HepG2 (cell line): ENCODE data around the gene WDR37. TPM values are rescaled to one million over a fixed set of nuclear protein-coding genes. Genes with fewer than 3 reads are reported as not detected.

Source experiments
- ATAC-seq: fragments of 200-7000 bp; cut with Tn5 transposase; 3 replicates; pipeline ENCODE4 v1.9.1; 2020; ENCODE audit warnings: mild to moderate bottlenecking, moderate library complexity
- BruUV-seq: library from RNA; stranded (reverse); fragments of 400-500 nt; replicated peaks from 2 replicates; lab custom pipeline; 2021; lab: Mats Ljungman, UMichigan
- CTCF ChIA-PET: fragments of 300-600 bp; formaldehyde crosslinking; extraction: SDS; loops from one replicate; lab custom pipeline; 2021; ENCODE audit warnings: low total read pairs, inconsistent platforms, low intra/inter-chr PET ratio; lab: Yijun Ruan, JAX
- POLR2A ChIA-PET: fragments of 350-600 bp; sonication (Branson Sonifier 250); formaldehyde crosslinking; loops from one replicate; lab custom pipeline; 2020; ENCODE audit warnings: antibody characterized with exemption, inconsistent platforms; lab: Yijun Ruan, JAX
- DNase-seq: peaks from one replicate; pipeline ENCODE4 v3.0.0-alpha.2; 2015; ENCODE audit warnings: low spot score
- FAIRE-seq: peaks from 3 replicates; lab custom pipeline; 2011; peaks lifted over from hg19 to GRCh38; lab: Jason Lieb, UNC
- H2AFZ ChIP-seq: one replicate; pipeline ENCODE4 v1.6.1; 2011; ENCODE audit warnings: low read length, inconsistent platforms
- H3K27ac ChIP-seq: fragments of 300-600 bp; 3 replicates; pipeline ENCODE4 v1.8.0; 2011; ENCODE audit warnings: mixed run types, mild to moderate bottlenecking, mixed read lengths, low read length, inconsistent platforms; ENCODE audit not compliant: insufficient read depth; ENCODE audit errors: extremely low read length
- H3K27me3 ChIP-seq, 2 experiments: fragments of 200-600 bp in 1 of 2; 2 replicates in 1 of 2; 3 replicates in 1 of 2; pipeline versions ENCODE4 v1.6.0 to v1.8.0; 2011; ENCODE audit warnings: low read length in 2 of 2, mild to moderate bottlenecking in 2 of 2, moderate library complexity in 2 of 2, inconsistent platforms in 1 of 2; ENCODE audit not compliant: insufficient read depth in 2 of 2, control insufficient read depth in 1 of 2
- H3K36me3 ChIP-seq, 2 experiments: fragments of 200-600 bp in 1 of 2; replicated peaks in 1 of 2; 2 replicates in 1 of 2; 3 replicates in 1 of 2; pipeline versions ENCODE4 v1.5.1 to v1.8.0; 2011; ENCODE audit warnings: low read length in 2 of 2, inconsistent platforms in 1 of 2; ENCODE audit not compliant: insufficient read depth in 2 of 2, control insufficient read depth in 1 of 2
- H3K4me1 ChIP-seq: 2 replicates; pipeline ENCODE4 v1.5.1; 2012; ENCODE audit warnings: low read length, inconsistent platforms; ENCODE audit not compliant: insufficient read depth
- H3K4me2 ChIP-seq: 2 replicates; pipeline ENCODE4 v1.6.0; 2011; ENCODE audit warnings: low read depth, low read length, inconsistent platforms
- H3K4me3 ChIP-seq, 3 experiments: fragments of 200-600 bp in 1 of 3; sonication (generic), shearing (Covaris generic) in 1 of 3; replicated peaks in 1 of 3; 2 replicates each; pipeline ENCODE4 v1.5.1; 2011 to 2016; ENCODE audit warnings: low read length in 3 of 3, inconsistent platforms in 2 of 3, low read depth in 2 of 3, mild to moderate bottlenecking in 2 of 3, control low read depth in 1 of 3, mixed read lengths in 1 of 3; ENCODE audit not compliant: insufficient read depth in 1 of 3
- H3K79me2 ChIP-seq: one replicate; pipeline ENCODE4 v1.6.1; 2011; ENCODE audit warnings: low read length, inconsistent platforms; ENCODE audit not compliant: insufficient read depth
- H3K9ac ChIP-seq: 2 replicates; pipeline ENCODE4 v1.6.0; 2011; ENCODE audit warnings: mild to moderate bottlenecking, low read depth, low read length, inconsistent platforms; ENCODE audit not compliant: insufficient read depth
- H3K9me3 ChIP-seq: 2 replicates; pipeline ENCODE4 v1.5.1; 2012; ENCODE audit warnings: mild to moderate bottlenecking, low read length
- H4K20me1 ChIP-seq: 2 replicates; pipeline ENCODE4 v1.6.0; 2011; ENCODE audit warnings: inconsistent platforms, mild to moderate bottlenecking, low read length, moderate library complexity; ENCODE audit not compliant: insufficient read depth
- ATAD3A ChIP-seq: sonication (generic); formaldehyde crosslinking; IDR thresholded peaks from 2 replicates; pipeline ENCODE4 v1.4.0; 2020; ENCODE audit warnings: missing genetic modification reagents
- FIP1L1 ChIP-seq: fragments of 200-400 bp; formaldehyde crosslinking; IDR thresholded peaks from 2 replicates; pipeline ENCODE4 v1.6.1; 2018; ENCODE audit warnings: low read depth, mild to moderate bottlenecking, low read length, moderate library complexity, borderline replicate concordance; ENCODE audit not compliant: insufficient read depth
- GATAD2A ChIP-seq: IDR thresholded peaks from 2 replicates; pipeline ENCODE4 v1.6.1; 2016
- RFX3 ChIP-seq: IDR thresholded peaks from 2 replicates; pipeline ENCODE4 v1.6.1; 2016; ENCODE audit warnings: missing biosample characterization, missing genetic modification reagents
- SNAPC5 ChIP-seq: sonication (generic); formaldehyde crosslinking; IDR thresholded peaks from 2 replicates; pipeline ENCODE4 v1.8.1; 2023; ENCODE audit warnings: mild to moderate bottlenecking, missing genetic modification reagents, borderline replicate concordance
- TEF ChIP-seq: sonication (generic); formaldehyde crosslinking; IDR thresholded peaks from 2 replicates; pipeline ENCODE4 v1.5.0; 2020; ENCODE audit warnings: missing genetic modification reagents
- ZBTB8A ChIP-seq: sonication (generic); formaldehyde crosslinking; IDR thresholded peaks from 2 replicates; pipeline ENCODE4 v1.4.0; 2020; ENCODE audit warnings: mild to moderate bottlenecking, low read depth, missing genetic modification reagents, borderline replicate concordance
- WGBS: methylation state at CpG from one replicate; pipeline ENCODE4 v1.1.6; 2017; ENCODE audit warnings: low lambda C conversion rate; 5-methylcytosine and 5-hydroxymethylcytosine counted together
- in situ Hi-C: cut with HindIII; loops from 2 replicates; pipeline ENCODE4 v1.10.0; 2017; ENCODE audit warnings: low pct_unique_long_range_greater_than_20kb; ENCODE audit not compliant: extremely low pct_ligation_motif_present
- intact Hi-C: fragments of 100-400 bp; cut with micrococcal nuclease; formaldehyde crosslinking; loops from one replicate; pipeline ENCODE4 v1.10.0; 2022; ENCODE audit not compliant: unreplicated experiment
- polyA plus RNA-seq, 8 experiments: library from polyadenylated mRNA; depleted of rRNA in 3 of 8; stranded (reverse) in 7 of 8; unstranded in 1 of 8; fragments of >200 nt; fragmentation: Illumina TruSeq in 4 of 8; extraction: Trizol in 4 of 8; gene quantifications; 2 replicates each; pipeline versions ENCODE4 v1.2.1 to v1.2.3, GENCODE V29; 2011 to 2016; ENCODE audit warnings: low read depth in 4 of 8, missing spikeins in 1 of 8, mixed read lengths in 1 of 8; ENCODE audit not compliant: insufficient read depth in 1 of 8
- total RNA-seq, 5 experiments: library from RNA; depleted of rRNA; stranded (reverse); fragments of >200 nt; fragmentation: Illumina TruSeq; extraction: Trizol; gene quantifications; 2 replicates each; pipeline ENCODE4 v1.2.3, GENCODE V29; 2016; ENCODE audit warnings: low read depth in 1 of 5
- TF ChIP-seq, protein P1 (sequence below), 2 experiments: sonication (generic) in 1 of 2; formaldehyde crosslinking in 1 of 2; IDR thresholded peaks; 2 replicates each; pipeline versions ENCODE4 v1.4.0 to v1.6.1; 2016 to 2020; ENCODE audit warnings: borderline replicate concordance in 1 of 2, low read depth in 1 of 2, mild to moderate bottlenecking in 1 of 2, missing genetic modification reagents in 1 of 2
- TF ChIP-seq, protein P2 (sequence below): sonication (generic); formaldehyde crosslinking; IDR thresholded peaks from 2 replicates; pipeline ENCODE4 v1.9.0; 2021; ENCODE audit warnings: missing genetic modification reagents, mild to moderate bottlenecking, borderline replicate concordance
- TF ChIP-seq, protein P3 (sequence below): IDR thresholded peaks from 2 replicates; pipeline ENCODE4 v1.6.1; 2016; ENCODE audit warnings: missing biosample characterization, missing genetic modification reagents, low read depth
- TF ChIP-seq, protein P4 (sequence below): sonication (generic); formaldehyde crosslinking; IDR thresholded peaks from 2 replicates; pipeline ENCODE4 v1.5.1; 2020; ENCODE audit warnings: mild to moderate bottlenecking, missing genetic modification reagents

WDR37 gene
- total and polyA plus RNA-seq, 2 of the 13 experiments (the other 11 are each of a cell fraction or from before 2014, with no cell fraction given) = 5.9 to 7.5 TPM

DNA sequence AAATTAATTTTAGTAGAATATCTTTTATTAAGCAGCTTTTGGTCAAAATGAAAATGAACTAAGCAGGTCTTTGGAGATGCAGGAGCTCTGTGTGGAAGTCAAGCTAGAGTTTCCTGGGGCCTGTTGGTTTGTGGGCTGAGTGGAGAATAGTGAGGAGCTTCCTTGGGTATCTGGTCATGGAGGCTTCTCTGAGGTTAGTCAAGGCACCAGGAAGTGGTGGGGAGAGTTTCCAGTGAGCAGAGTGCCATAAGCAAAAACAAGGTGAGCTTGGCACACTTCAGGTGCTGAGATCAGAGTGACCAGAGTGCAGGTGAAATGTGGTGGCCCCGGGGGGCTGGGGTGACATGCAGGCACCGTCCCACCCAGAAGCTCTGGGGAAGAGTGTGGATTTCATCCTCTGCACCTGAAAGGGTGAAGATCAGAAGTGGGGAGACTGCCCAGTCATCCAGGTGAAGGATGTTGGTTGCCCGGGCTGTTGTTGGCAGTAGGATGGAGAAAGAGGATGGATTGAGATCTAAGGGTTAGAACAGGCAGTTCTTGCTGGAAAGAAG, 77.4 kb downstream of the WDR37 start:
- intact Hi-C loops (no loop called here), in situ Hi-C loops (no loop called here)
- FAIRE-seq (no peak), ATAC-seq (no peak), DNase-seq (no peak)
- no peaks in the 10 kb centered on the region for H3K79me2 ChIP-seq
- H3K4me3 ChIP-seq = no peak overlapping the region
- peaks cover 11 to 29% of the 10 kb centered on the region in 2 experiments; a peak in 4 of 5 replicates for H3K36me3 ChIP-seq
- no TSS peak for BruUV-seq
- no peak overlapping the region for H3K4me2 ChIP-seq
- no peaks in the 10 kb centered on the region for H4K20me1 ChIP-seq
- no peak overlapping the region for H3K9ac ChIP-seq
- H3K9me3 ChIP-seq = 0 out of 2 replicates have a peak, but pooled peaks cover 3% of the 10 kb centered on the region
- no peaks in the 10 kb centered on the region; a peak in 1 of 5 replicates for H3K27me3 ChIP-seq
- POLR2A ChIA-PET = no interaction called here
- H3K4me1 ChIP-seq = no peaks in the 10 kb centered on the region
- CTCF ChIA-PET = no interaction called here
- WGBS = 87% methylated on average over 3 of the region's 3 CpGs
- no peak overlapping the region for H2AFZ ChIP-seq
- H3K27ac ChIP-seq = no peak overlapping the region
- TF ChIP-seq, protein P1, sequence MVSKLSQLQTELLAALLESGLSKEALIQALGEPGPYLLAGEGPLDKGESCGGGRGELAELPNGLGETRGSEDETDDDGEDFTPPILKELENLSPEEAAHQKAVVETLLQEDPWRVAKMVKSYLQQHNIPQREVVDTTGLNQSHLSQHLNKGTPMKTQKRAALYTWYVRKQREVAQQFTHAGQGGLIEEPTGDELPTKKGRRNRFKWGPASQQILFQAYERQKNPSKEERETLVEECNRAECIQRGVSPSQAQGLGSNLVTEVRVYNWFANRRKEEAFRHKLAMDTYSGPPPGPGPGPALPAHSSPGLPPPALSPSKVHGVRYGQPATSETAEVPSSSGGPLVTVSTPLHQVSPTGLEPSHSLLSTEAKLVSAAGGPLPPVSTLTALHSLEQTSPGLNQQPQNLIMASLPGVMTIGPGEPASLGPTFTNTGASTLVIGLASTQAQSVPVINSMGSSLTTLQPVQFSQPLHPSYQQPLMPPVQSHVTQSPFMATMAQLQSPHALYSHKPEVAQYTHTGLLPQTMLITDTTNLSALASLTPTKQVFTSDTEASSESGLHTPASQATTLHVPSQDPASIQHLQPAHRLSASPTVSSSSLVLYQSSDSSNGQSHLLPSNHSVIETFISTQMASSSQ (IDR thresholded peaks at IDR 0.05; ENCODE audit: low read depth) = no peak
- TF ChIP-seq, protein P1 (CRISPR knock-in tag; IDR thresholded peaks at IDR 0.05; ENCODE audit: borderline replicate concordance) = no peak
- TF ChIP-seq, protein P2, sequence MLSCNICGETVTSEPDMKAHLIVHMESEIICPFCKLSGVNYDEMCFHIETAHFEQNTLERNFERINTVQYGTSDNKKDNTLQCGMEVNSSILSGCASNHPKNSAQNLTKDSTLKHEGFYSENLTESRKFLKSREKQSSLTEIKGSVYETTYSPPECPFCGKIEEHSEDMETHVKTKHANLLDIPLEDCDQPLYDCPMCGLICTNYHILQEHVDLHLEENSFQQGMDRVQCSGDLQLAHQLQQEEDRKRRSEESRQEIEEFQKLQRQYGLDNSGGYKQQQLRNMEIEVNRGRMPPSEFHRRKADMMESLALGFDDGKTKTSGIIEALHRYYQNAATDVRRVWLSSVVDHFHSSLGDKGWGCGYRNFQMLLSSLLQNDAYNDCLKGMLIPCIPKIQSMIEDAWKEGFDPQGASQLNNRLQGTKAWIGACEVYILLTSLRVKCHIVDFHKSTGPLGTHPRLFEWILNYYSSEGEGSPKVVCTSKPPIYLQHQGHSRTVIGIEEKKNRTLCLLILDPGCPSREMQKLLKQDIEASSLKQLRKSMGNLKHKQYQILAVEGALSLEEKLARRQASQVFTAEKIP (CRISPR knock-in tag) = no peak
- TF ChIP-seq ZBTB8A (no peak), FIP1L1 (no peak), GATAD2A (CRISPR knock-in tag) (no peak), TEF (CRISPR knock-in tag) (no peak), RFX3 (no peak), ATAD3A (CRISPR knock-in tag) (no peak), SNAPC5 (no peak)
- TF ChIP-seq, protein P3, sequence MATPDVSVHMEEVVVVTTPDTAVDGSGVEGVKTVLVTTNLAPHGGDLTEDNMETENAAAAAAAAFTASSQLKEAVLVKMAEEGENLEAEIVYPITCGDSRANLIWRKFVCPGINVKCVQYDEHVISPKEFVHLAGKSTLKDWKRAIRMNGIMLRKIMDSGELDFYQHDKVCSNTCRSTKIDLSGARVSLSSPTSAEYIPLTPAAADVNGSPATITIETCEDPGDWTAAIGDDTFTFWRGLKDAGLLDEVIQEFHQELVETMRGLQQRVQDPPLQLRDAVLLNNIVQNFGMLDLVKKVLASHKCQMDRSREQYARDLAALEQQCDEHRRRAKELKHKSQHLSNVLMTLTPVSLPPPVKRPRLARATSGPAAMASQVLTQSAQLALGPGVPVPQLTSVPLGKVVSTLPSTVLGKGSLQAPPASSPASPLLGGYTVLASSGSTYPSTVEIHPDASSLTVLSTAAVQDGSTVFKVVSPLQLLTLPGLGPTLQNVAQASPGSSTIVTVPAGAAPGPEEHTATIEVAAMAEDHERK (CRISPR knock-in tag) = no peak
- TF ChIP-seq, protein P4, sequence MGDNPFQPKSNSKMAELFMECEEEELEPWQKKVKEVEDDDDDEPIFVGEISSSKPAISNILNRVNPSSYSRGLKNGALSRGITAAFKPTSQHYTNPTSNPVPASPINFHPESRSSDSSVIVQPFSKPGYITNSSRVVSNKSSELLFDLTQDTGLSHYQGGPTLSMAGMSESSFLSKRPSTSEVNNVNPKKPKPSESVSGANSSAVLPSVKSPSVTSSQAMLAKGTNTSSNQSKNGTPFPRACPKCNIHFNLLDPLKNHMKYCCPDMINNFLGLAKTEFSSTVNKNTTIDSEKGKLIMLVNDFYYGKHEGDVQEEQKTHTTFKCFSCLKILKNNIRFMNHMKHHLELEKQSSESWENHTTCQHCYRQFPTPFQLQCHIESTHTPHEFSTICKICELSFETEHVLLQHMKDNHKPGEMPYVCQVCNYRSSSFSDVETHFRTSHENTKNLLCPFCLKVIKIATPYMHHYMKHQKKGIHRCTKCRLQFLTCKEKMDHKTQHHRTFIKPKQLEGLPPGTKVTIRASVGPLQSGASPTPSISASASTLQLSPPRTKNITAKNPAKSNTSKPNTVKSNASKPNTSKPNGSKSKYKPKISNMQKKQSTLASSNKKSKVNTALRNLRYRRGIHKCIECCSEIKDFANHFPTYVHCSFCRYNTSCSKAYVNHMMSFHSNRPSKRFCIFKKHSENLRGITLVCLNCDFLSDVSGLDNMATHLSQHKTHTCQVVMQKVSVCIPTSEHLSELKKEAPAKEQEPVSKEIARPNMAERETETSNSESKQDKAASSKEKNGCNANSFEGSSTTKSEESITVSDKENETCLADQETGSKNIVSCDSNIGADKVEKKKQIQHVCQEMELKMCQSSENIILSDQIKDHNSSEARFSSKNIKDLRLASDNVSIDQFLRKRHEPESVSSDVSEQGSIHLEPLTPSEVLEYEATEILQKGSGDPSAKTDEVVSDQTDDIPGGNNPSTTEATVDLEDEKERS (CRISPR knock-in tag) = no peak
